K562 (cell line): ENCODE data around the gene ZNF224. TPM values are rescaled to one million over a fixed set of nuclear protein-coding genes. Genes with fewer than 3 reads are reported as not detected.

Source experiments
- ATF2 ChIP-seq: sonication (generic); formaldehyde crosslinking; IDR thresholded peaks from 2 replicates; pipeline ENCODE4 v1.8.1; 2022; ENCODE audit warnings: missing genetic modification reagents
- CBFB ChIP-seq: sonication (generic); formaldehyde crosslinking; IDR thresholded peaks from 2 replicates; pipeline ENCODE4 v1.4.0; 2020; ENCODE audit warnings: mild to moderate bottlenecking, missing genetic modification reagents
- CXXC5 ChIP-seq: fragments of 250-450 bp; sonication (Bioruptor Pico); IDR thresholded peaks from 2 replicates; pipeline ENCODE4 v1.8.0; 2022; ENCODE audit warnings: inconsistent platforms, mild to moderate bottlenecking, moderate library complexity
- MBD1 ChIP-seq: fragments of 250-450 bp; sonication (Bioruptor Pico); IDR thresholded peaks from 2 replicates; pipeline ENCODE4 v1.8.0; 2022; ENCODE audit warnings: inconsistent platforms
- NELFE ChIP-seq: IDR thresholded peaks from 2 replicates; pipeline ENCODE4 v1.6.1; 2011; ENCODE audit warnings: mild to moderate bottlenecking; ENCODE audit not compliant: insufficient read depth, insufficient read length
- PURB ChIP-seq: sonication (generic); formaldehyde crosslinking; IDR thresholded peaks from 2 replicates; pipeline ENCODE4 v1.9.0; 2021; ENCODE audit warnings: low read depth, mild to moderate bottlenecking, missing genetic modification reagents
- RAD21 ChIP-seq, 2 experiments: fragments of 250-450 bp in 1 of 2; fragments of 450-650 bp in 1 of 2; sonication (Bioruptor Pico) in 1 of 2; formaldehyde crosslinking in 1 of 2; IDR thresholded peaks in 1 of 2; conservative IDR thresholded peaks in 1 of 2; 2 replicates each; pipeline versions ENCODE4 v1.4.0 to v1.8.0; 2020 to 2022; ENCODE audit warnings: mild to moderate bottlenecking in 2 of 2, moderate library complexity in 1 of 2
- SPI1 ChIP-seq: IDR thresholded peaks from 2 replicates; pipeline ENCODE4 v1.6.1; 2011; ENCODE audit warnings: low read depth, low read length, control low read depth, borderline replicate concordance
- ZBTB33 ChIP-seq: sonication (generic); formaldehyde crosslinking; IDR thresholded peaks from 2 replicates; pipeline ENCODE4 v1.8.1; 2023; ENCODE audit warnings: mild to moderate bottlenecking, missing genetic modification reagents
- ZNF124 ChIP-seq: sonication (generic); formaldehyde crosslinking; IDR thresholded peaks from 2 replicates; pipeline ENCODE4 v1.8.1; 2022; ENCODE audit warnings: missing genetic modification reagents
- ZNF143 ChIP-seq: sonication (generic); formaldehyde crosslinking; IDR thresholded peaks from 2 replicates; pipeline ENCODE4 v1.9.0; 2022; ENCODE audit warnings: mild to moderate bottlenecking, missing genetic modification reagents
- ZNF324 ChIP-seq: fragments of 250-450 bp; sonication (Bioruptor Pico); IDR thresholded peaks from 2 replicates; pipeline ENCODE4 v1.4.0; 2020; ENCODE audit warnings: mild to moderate bottlenecking
- ZNF449 ChIP-seq: fragments of 250-450 bp; sonication (Bioruptor Pico); IDR thresholded peaks from 2 replicates; pipeline ENCODE4 v1.8.0; 2022; ENCODE audit warnings: moderate library complexity, mild to moderate bottlenecking, inconsistent platforms
- ZNF655 ChIP-seq: fragments of 250-450 bp; sonication (Bioruptor Pico); IDR thresholded peaks from 2 replicates; pipeline ENCODE4 v1.5.0; 2021
- ZNF780A ChIP-seq: fragments of 250-450 bp; sonication (Bioruptor Pico); IDR thresholded peaks from 2 replicates; pipeline ENCODE4 v1.5.0; 2021; ENCODE audit warnings: mild to moderate bottlenecking
- polyA plus RNA-seq, 8 experiments: library from polyadenylated mRNA; depleted of rRNA in 4 of 8; stranded (reverse) in 5 of 8; unstranded in 3 of 8; fragments of >200 nt; fragmentation: Nextera tagmentation in 2 of 8; fragmentation: Illumina TruSeq in 1 of 8; extraction: Ambion mirVana in 2 of 8; extraction: Trizol in 1 of 8; gene quantifications; 2 replicates each; pipeline versions ENCODE4 v1.2.1 to v1.2.3, GENCODE V29; 2011 to 2014; ENCODE audit warnings: inconsistent platforms in 1 of 8, missing spikeins in 1 of 8
- total RNA-seq, 7 experiments: library from RNA; depleted of rRNA in 6 of 7; stranded (reverse); fragments of >200 nt in 6 of 7; fragmentation: Illumina TruSeq in 2 of 7; extraction: Trizol in 2 of 7; gene quantifications; 2 replicates each; pipeline versions ENCODE4 v1.2.1 to v1.2.3, GENCODE V29; 2011 to 2021; ENCODE audit warnings: low replicate concordance in 1 of 7

Gene ZNF224
- total and polyA plus RNA-seq, 9 of the 15 experiments (the other 6 are each of a cell fraction or from before 2014, with no cell fraction given), result 4.4 to 15.6 (median 10.0) TPM

GRCh38 chr19:44141191-44142058 lies 47.3 kb downstream of the ZNF224 start, which contains the start of gene ZNF234 (continued):
- no peak for TF ChIP-seq ZNF655 (CRISPR knock-in tag)
- no peak for TF ChIP-seq ATF2 (CRISPR knock-in tag)
- TF ChIP-seq MBD1 (CRISPR knock-in tag), result peak; percentile 89
- no peak for TF ChIP-seq PURB
- TF ChIP-seq RAD21 (CRISPR knock-in tag; conservative IDR thresholded peaks at IDR 0.05 in 1 of 2, IDR thresholded peaks at IDR 0.05 in 1 of 2), result 0 out of 4 replicates have a peak, but pooled peaks of 1 of the 2 experiments have one; percentile 26
- TF ChIP-seq ZNF143 (CRISPR knock-in tag), result peak; percentile 82
- peak; percentile 40; the same call in 1 of the 2 replicates for TF ChIP-seq CXXC5 (CRISPR knock-in tag)
- no peak for TF ChIP-seq ZNF449 (CRISPR knock-in tag)
- no peak for TF ChIP-seq ZNF124
- TF ChIP-seq SPI1, result peak; percentile 78
- peak; percentile 94 for TF ChIP-seq ZNF324 (CRISPR knock-in tag)
- no peak for TF ChIP-seq ZNF780A (CRISPR knock-in tag)
- TF ChIP-seq CBFB (CRISPR knock-in tag), result no peak
- TF ChIP-seq ZBTB33, result no peak
- no peak for TF ChIP-seq NELFE
